ENCODE measurements around the gene GOLT1A. TPM values are rescaled to one million over a fixed set of nuclear protein-coding genes. Genes with fewer than 3 reads are reported as not detected.

Gene GOLT1A
- total RNA-seq, 4 donors from 2014 or later, result 0.38 TPM; not detected in 3

DNA sequence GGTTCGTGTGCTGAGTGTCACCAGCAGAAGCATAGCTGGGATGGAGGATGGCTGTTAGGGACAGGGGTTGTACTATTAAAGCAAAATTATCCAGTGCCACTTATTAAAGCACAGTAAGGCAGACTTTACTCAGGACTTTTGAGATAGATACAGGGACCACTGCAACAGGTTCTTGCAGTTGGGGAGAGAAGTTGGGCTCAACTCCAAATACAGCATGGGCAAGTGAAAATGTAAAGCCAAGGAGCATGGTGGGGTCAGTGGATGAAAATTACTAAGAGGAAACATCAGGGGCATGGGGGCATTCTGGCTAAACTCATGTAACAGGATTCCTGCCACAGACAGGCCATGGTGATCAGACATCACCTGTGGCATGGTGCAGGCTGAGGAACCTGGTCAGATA, 32.7 kb downstream of the GOLT1A start:
- no peaks in the 10 kb centered on the region for H3K9me3 ChIP-seq
- intact Hi-C loops (cut with DNase I), result no loop called here
- TF ChIP-seq POLR2A (IDR thresholded peaks at IDR 0.05), result no peak
- TF ChIP-seq CTCF (IDR thresholded peaks at IDR 0.05), result no peak
- H3K4me3 ChIP-seq, result no peak overlapping the region
- no peak overlapping the region for H3K27ac ChIP-seq
- H3K27me3 ChIP-seq, result peaks cover 0 to 32% (median 0%) of the 10 kb centered on the region in 4 donors
- H3K4me1 ChIP-seq, result peaks cover 0 to 4% (median 0%) of the 10 kb centered on the region in 3 donors
- H3K36me3 ChIP-seq, result no peaks in the 10 kb centered on the region
- WGBS, 2 donors, result 29 to 47% methylated on average over 1 of the region's 1 CpG
- DNase-seq, result no peak

GRCh38 chr1:204180133-204180532, 33.7 kb downstream of the GOLT1A start:
- Histone ChIP-seq H3K4me3 (no peak overlapping the region), H3K4me1 (peaks cover 0 to 4% (median 0%) of the 10 kb centered on the region in 3 donors), H3K27ac (no peak overlapping the region), H3K27me3 (peaks cover 0 to 38% (median 0%) of the 10 kb centered on the region in 4 donors), H3K36me3 (no peaks in the 10 kb centered on the region), H3K9me3 (no peaks in the 10 kb centered on the region)
- DNase-seq, result no peak
- 73 to 77% methylated on average over 5 of the region's 6 CpGs for WGBS, 2 donors
- intact Hi-C loops (cut with DNase I), result no loop called here
- TF ChIP-seq POLR2A (IDR thresholded peaks at IDR 0.05), result no peak
- no peak for TF ChIP-seq CTCF (IDR thresholded peaks at IDR 0.05)

DNA sequence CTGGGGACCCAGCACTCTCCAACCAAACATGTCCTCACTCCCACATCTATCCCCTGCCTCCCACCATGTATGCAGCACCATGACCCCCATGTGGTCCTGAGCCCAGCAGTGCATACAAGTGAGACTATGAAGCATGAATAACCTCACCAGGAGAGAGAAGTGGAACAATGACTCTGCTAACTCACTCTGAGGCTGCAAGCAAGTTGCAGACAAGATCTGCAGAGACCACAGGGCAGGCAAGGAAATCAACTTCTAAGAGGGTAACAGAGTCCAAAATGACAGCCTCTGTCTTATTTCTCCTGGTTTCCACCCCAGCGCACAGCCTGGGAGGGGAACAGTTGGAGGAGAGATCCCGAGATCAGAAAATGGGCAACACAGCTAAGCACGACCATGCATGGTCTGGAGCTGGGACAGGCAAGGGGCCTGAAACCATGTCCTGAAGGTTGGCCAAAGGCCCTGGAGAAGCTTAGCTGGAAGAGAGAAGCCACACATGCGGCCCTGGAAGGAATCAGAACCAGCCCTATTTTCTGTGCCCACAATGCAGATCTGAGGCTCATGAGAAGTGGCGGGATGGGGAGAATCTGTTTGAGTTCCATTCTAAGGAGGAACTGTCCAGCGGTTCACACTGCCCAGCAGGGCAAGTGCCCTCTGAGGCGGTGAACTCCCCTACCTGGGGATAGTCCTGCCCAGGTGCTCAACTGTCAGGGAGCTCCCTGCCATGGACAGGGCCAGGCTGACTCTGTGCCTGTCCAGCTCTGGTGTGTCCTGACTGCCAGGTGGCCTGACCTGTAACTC, 35.1 kb downstream of the GOLT1A start:
- Histone ChIP-seq H3K27ac (no peak overlapping the region), H3K36me3 (no peaks in the 10 kb centered on the region), H3K9me3 (no peaks in the 10 kb centered on the region), H3K4me1 (peaks cover 0 to under 1% (median 0%) of the 10 kb centered on the region in 3 donors), H3K27me3 (peaks cover 0 to 45% (median 0%) of the 10 kb centered on the region in 4 donors), H3K4me3 (no peak overlapping the region)
- 90 to 92% methylated on average over 2 to 4 of the region's 7 CpGs for WGBS, 2 donors
- TF ChIP-seq POLR2A (IDR thresholded peaks at IDR 0.05), result no peak
- no peak for TF ChIP-seq CTCF (IDR thresholded peaks at IDR 0.05)
- intact Hi-C loops (cut with DNase I), result no loop called here
- DNase-seq, result no peak

- DNase-seq, result no peak
- Histone ChIP-seq H3K27me3 (peaks cover 0 to 45% (median 0%) of the 10 kb centered on the region in 4 donors), H3K9me3 (no peaks in the 10 kb centered on the region), H3K36me3 (no peaks in the 10 kb centered on the region), H3K4me1 (peaks cover 0 to 5% (median 2%) of the 10 kb centered on the region in 3 donors), H3K27ac (no peak overlapping the region), H3K4me3 (no peak overlapping the region)
- TF ChIP-seq POLR2A (IDR thresholded peaks at IDR 0.05), result no peak
- no peak for TF ChIP-seq CTCF (IDR thresholded peaks at IDR 0.05)
- 43 to 45% methylated on average over 4 of the region's 4 CpGs for WGBS, 2 donors
- intact Hi-C loops (cut with DNase I), result no loop called here
Measured at GRCh38 chr1:204177133-204177532, 36.7 kb downstream of the GOLT1A start.

DNA sequence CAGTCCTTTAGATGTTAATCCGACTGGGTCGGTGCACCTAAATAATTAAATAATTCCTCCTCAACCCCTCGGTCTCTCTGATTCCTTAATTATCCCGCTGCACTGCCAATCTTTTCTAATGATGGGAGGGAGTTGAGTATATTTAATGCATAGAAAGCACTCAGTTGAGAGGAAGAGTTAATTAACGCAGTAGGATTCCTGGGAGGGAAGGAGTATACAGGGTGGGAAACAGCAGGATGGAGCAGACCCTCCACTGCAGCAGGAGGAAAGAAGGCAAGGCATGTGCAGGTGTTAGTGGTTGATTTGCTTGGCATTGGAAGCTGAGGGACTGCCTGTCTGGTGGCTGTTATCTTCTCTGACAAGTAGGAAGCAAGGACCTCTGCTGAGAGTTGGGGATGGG, 37.7 kb downstream of the GOLT1A start:
- intact Hi-C loops (cut with DNase I), result no loop called here
- H3K36me3 ChIP-seq, result no peaks in the 10 kb centered on the region
- peaks cover 0 to 15% (median 5%) of the 10 kb centered on the region in 3 donors for H3K4me1 ChIP-seq
- no peak overlapping the region for H3K4me3 ChIP-seq
- H3K27me3 ChIP-seq, result peaks cover 0 to 45% (median 0%) of the 10 kb centered on the region in 4 donors
- no peak for DNase-seq
- H3K9me3 ChIP-seq, result no peaks in the 10 kb centered on the region
- TF ChIP-seq CTCF (IDR thresholded peaks at IDR 0.05) (no peak), POLR2A (IDR thresholded peaks at IDR 0.05) (no peak)
- WGBS, 2 donors, result 84 to 90% methylated on average over 5 of the region's 5 CpGs
- no peak overlapping the region for H3K27ac ChIP-seq

Data from esophagus squamous epithelium (tissue), 5 donors.